CD14-positive monocyte (primary cell): Measurements from ENCODE around the gene CFC1. TPM values are rescaled to one million over a fixed set of nuclear protein-coding genes. Genes with fewer than 3 reads are reported as not detected.
"Not testable (repeated sequence)": the region's sequence is repeated elsewhere in the genome, so short reads cannot be mapped to it uniquely, and the experiment has no call there.

Experiments
- DNase-seq, 3 donors: peaks; one replicate each; pipeline ENCODE4 v3.0.0-alpha.2; 2011 to 2022
- H2AFZ ChIP-seq: 2 replicates; pipeline ENCODE4 v1.6.0; 2012; ENCODE audit warnings: mild to moderate bottlenecking, low read depth, low read length, inconsistent platforms; ENCODE audit not compliant: insufficient read depth, poor library complexity, severe bottlenecking
- H3K27ac ChIP-seq, 2 donors: 1 replicate in 1 of 2; 2 replicates in 1 of 2; pipeline ENCODE4 v1.5.1; 2012 to 2013; ENCODE audit warnings: low read length in 2 of 2, control low read depth in 1 of 2, inconsistent platforms in 1 of 2, low read depth in 1 of 2, mild to moderate bottlenecking in 1 of 2
- H3K27me3 ChIP-seq, 2 donors: one replicate each; pipeline versions ENCODE4 v1.6.0 to v1.6.1; 2011 to 2013; ENCODE audit warnings: low read length in 2 of 2; ENCODE audit not compliant: control insufficient read depth in 2 of 2, insufficient read depth in 2 of 2
- H3K36me3 ChIP-seq, 2 donors: replicated peaks in 1 of 2; 1 replicate in 1 of 2; 2 replicates in 1 of 2; pipeline versions ENCODE4 v1.5.1 to v1.6.1; 2012 to 2013; ENCODE audit warnings: low read length in 2 of 2, control low read depth in 1 of 2, inconsistent platforms in 1 of 2, mild to moderate bottlenecking in 1 of 2; ENCODE audit not compliant: insufficient read depth in 2 of 2, control insufficient read depth in 1 of 2
- H3K4me1 ChIP-seq, 2 donors: 1 replicate in 1 of 2; 2 replicates in 1 of 2; pipeline versions ENCODE4 v1.5.1 to v1.6.1; 2012 to 2013; ENCODE audit warnings: low read length in 2 of 2, control low read depth in 1 of 2, inconsistent platforms in 1 of 2, mild to moderate bottlenecking in 1 of 2, moderate library complexity in 1 of 2; ENCODE audit not compliant: insufficient read depth in 2 of 2, control insufficient read depth in 1 of 2
- H3K4me2 ChIP-seq: replicated peaks from 2 replicates; pipeline ENCODE3; 2012; ENCODE audit warnings: low read length, moderate library complexity, mild to moderate bottlenecking; ENCODE audit not compliant: poor library complexity, severe bottlenecking; ENCODE audit errors: extremely low read depth
- H3K4me3 ChIP-seq, 3 experiments: fragments of 200-600 bp in 1 of 3; sonication (generic) in 1 of 3; replicated peaks in 1 of 3; 1 replicate in 2 of 3; 2 replicates in 1 of 3; pipeline ENCODE4 v1.5.1; 2011 to 2013; ENCODE audit warnings: low read length in 3 of 3, mild to moderate bottlenecking in 3 of 3, control low read depth in 2 of 3, low read depth in 2 of 3, inconsistent platforms in 1 of 3, moderate library complexity in 1 of 3
- H3K79me2 ChIP-seq: 2 replicates; pipeline ENCODE4 v1.6.0; 2012; ENCODE audit warnings: mild to moderate bottlenecking, control low read depth, inconsistent platforms, low read length, moderate library complexity; ENCODE audit not compliant: insufficient read depth
- H3K9ac ChIP-seq: 2 replicates; pipeline ENCODE4 v1.6.0; 2017; ENCODE audit warnings: low read length, mild to moderate bottlenecking; ENCODE audit not compliant: insufficient read depth, poor library complexity, severe bottlenecking
- H3K9me3 ChIP-seq, 2 donors: replicated peaks in 1 of 2; 1 replicate in 1 of 2; 2 replicates in 1 of 2; pipeline versions ENCODE4 v1.5.1 to v1.6.1; 2012 to 2013; ENCODE audit warnings: low read length in 2 of 2, control low read depth in 1 of 2; ENCODE audit not compliant: control insufficient read depth in 1 of 2, insufficient read depth in 1 of 2
- H4K20me1 ChIP-seq: 2 replicates; pipeline ENCODE4 v1.6.0; 2012; ENCODE audit warnings: mild to moderate bottlenecking, low read length, control low read depth, moderate library complexity; ENCODE audit not compliant: insufficient read depth
- H3K27ac Mint-ChIP-seq, 7 donors: one replicate each; pipeline ENCODE4 v1.8.0; 2020; ENCODE audit warnings: mild to moderate bottlenecking in 7 of 7, mixed read lengths in 7 of 7, moderate library complexity in 6 of 7, inconsistent platforms in 2 of 7
- H3K27me3 Mint-ChIP-seq, 3 donors: one replicate each; pipeline ENCODE4 v1.8.0; 2021 to 2022; ENCODE audit warnings: low read depth in 3 of 3, mild to moderate bottlenecking in 3 of 3, mixed read lengths in 3 of 3, moderate library complexity in 3 of 3, inconsistent platforms in 1 of 3
- H3K36me3 Mint-ChIP-seq, 2 donors: one replicate each; pipeline ENCODE4 v1.8.0; 2020; ENCODE audit warnings: mixed read lengths in 2 of 2, inconsistent platforms in 1 of 2, mild to moderate bottlenecking in 1 of 2
- H3K4me1 Mint-ChIP-seq: one replicate; pipeline ENCODE4 v1.8.0; 2020; ENCODE audit warnings: mild to moderate bottlenecking, mixed read lengths
- H3K4me3 Mint-ChIP-seq, 2 donors: one replicate each; pipeline ENCODE4 v1.8.0; 2020; ENCODE audit warnings: mild to moderate bottlenecking in 2 of 2, mixed read lengths in 2 of 2, moderate library complexity in 1 of 2
- H3K9me3 Mint-ChIP-seq, 7 donors: one replicate each; pipeline ENCODE4 v1.8.0; 2020 to 2022; ENCODE audit warnings: mixed read lengths in 7 of 7, mild to moderate bottlenecking in 6 of 7, moderate library complexity in 6 of 7, inconsistent platforms in 2 of 7
- WGBS: methylation state at CpG from one replicate; pipeline ENCODE4 v1.1.5; 2013; ENCODE audit warnings: missing lambda C conversion rate; ENCODE audit not compliant: insufficient coverage; 5-methylcytosine and 5-hydroxymethylcytosine counted together
- intact Hi-C, 2 donors: fragments of 100-400 bp; cut with micrococcal nuclease; formaldehyde crosslinking; loops; one replicate each; pipeline versions ENCODE4 v1.15.0 to v1.15.1; 2023
- polyA minus RNA-seq: library from RNA; depleted of rRNA, polyadenylated mRNA; stranded (reverse); fragments of >200 nt; gene quantifications from 2 replicates; pipeline ENCODE4 v1.2.3, GENCODE V29; 2012
- polyA plus RNA-seq, 3 donors: library from polyadenylated mRNA; depleted of rRNA in 1 of 3; unstranded in 2 of 3; stranded (reverse) in 1 of 3; fragments of 300-500 nt in 2 of 3; fragments of >200 nt in 1 of 3; fragmentation: Illumina TruSeq in 2 of 3; gene quantifications; 1 replicate in 2 of 3; 2 replicates in 1 of 3; pipeline ENCODE4 v1.2.3, GENCODE V29; 2012 to 2021
- total RNA-seq, 12 experiments: library from RNA in 1 of 12; stranded (reverse) in 1 of 12; fragments of 120-200 nt in 1 of 12; gene quantifications; one replicate each; pipeline ENCODE4 v1.2.4 and lab custom pipeline; 2013 to 2026; ENCODE audit warnings: mixed read lengths in 6 of 12, inconsistent platforms in 1 of 12

CFC1 gene
- total RNA-seq (2013): not detected
- polyA plus RNA-seq: not detected
- not detected in 2 replicates for polyA minus RNA-seq
- total RNA-seq (lab: John Stamatoyannopoulos, UW): 0 to 0.15 (median 0) reads per million in 11 experiments

DNA sequence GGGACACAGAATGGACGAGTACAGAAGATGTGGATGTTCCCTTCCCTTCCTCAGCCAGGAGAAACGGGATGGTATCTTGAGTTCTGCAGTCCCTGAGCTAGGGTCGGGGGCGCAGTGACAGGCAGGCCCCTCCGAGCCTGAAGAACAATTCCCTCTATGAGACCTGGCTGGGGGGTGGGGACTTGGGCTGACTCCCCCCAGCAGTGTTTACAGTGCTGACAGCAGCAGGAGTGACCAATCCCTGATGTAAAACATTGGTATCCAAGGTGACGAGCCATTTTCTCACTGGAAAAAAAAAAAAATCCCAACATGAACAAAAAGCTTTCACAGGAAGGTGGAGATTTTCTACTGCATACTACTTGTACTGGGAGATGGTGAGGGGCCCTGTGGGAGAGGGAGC, at the start of gene CFC1:
Gene CFC1, minus strand, starts transcription at position 183 of the 400 bp plus-strand sequence. CDS start 288 bp downstream, outside the sequence.
- H3K9me3 ChIP-seq, H3K4me1 ChIP-seq, H3K9me3 Mint-ChIP-seq, H3K27ac Mint-ChIP-seq, H3K36me3 Mint-ChIP-seq, intact Hi-C loops, H3K4me1 Mint-ChIP-seq, H3K4me3 Mint-ChIP-seq, H3K36me3 ChIP-seq, H3K27ac ChIP-seq, H2AFZ ChIP-seq, H3K27me3 ChIP-seq, H3K79me2 ChIP-seq, H4K20me1 ChIP-seq, H3K4me3 ChIP-seq, DNase-seq, H3K4me2 ChIP-seq, H3K9ac ChIP-seq: not testable (repeated sequence)
- WGBS: no CpG with 5 or more reads among the region's 6 CpGs
- peaks cover 8 to 17% (median 11%) of the 10 kb centered on the region in 3 donors for H3K27me3 Mint-ChIP-seq

DNA sequence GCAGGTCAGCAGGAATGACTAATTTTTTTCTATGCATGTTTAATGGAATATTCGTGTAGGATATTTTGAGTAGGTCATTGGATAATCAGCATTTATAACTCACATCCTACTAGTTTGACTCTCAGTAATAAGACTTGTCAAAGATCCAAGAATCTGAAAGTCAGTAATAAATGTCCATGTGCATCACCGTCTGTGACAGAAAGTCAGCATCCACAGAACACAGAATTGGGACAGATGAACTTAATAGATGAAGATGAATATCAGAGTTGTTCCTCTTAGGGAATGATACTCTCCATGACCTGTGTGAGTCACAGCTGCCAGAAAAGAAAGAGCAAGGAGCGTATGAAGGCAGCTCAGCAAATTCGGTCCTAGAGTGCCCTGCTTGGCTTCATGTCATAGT, 42.3 kb upstream of the CFC1 start:
- H4K20me1 ChIP-seq, DNase-seq, H3K4me1 ChIP-seq, intact Hi-C loops, H3K9ac ChIP-seq, H3K9me3 ChIP-seq, H3K79me2 ChIP-seq, H3K27ac ChIP-seq, H3K4me3 ChIP-seq, H3K27me3 ChIP-seq, H3K27me3 Mint-ChIP-seq, H3K4me1 Mint-ChIP-seq, H3K4me3 Mint-ChIP-seq, H3K27ac Mint-ChIP-seq, H3K36me3 Mint-ChIP-seq, H3K4me2 ChIP-seq, H3K9me3 Mint-ChIP-seq, H3K36me3 ChIP-seq, H2AFZ ChIP-seq: not testable (repeated sequence)
- WGBS: no CpG with 5 or more reads among the region's 4 CpGs

DNA sequence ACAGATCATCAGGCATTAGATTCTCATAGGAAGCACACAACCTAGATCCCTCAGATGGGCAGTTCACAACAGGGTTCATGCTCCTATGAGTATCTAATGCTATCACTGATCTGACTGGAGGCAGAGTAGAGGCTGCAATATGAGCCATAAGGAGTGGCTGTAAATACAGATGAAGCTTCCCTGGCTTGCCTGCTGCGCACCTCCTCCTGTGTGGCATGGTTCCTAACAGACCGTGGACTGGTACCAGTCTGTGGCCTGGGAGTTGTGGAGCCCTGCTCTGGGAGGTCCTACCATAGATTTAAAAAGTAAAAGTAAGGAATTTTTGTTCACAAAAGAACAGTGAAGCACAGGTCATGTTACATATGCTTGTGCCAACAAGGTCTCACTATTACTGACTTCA, 39.6 kb upstream of the CFC1 start:
- H4K20me1 ChIP-seq, H3K9me3 ChIP-seq, intact Hi-C loops, H3K9ac ChIP-seq, H3K27me3 ChIP-seq, H3K4me3 Mint-ChIP-seq, H3K9me3 Mint-ChIP-seq, H3K4me2 ChIP-seq, H3K4me3 ChIP-seq, H3K4me1 ChIP-seq, H3K36me3 Mint-ChIP-seq, H3K79me2 ChIP-seq, H3K27ac Mint-ChIP-seq, DNase-seq, H2AFZ ChIP-seq, H3K27ac ChIP-seq, H3K36me3 ChIP-seq, H3K4me1 Mint-ChIP-seq, H3K27me3 Mint-ChIP-seq: not testable (repeated sequence)
- WGBS: no CpG with 5 or more reads among the region's 2 CpGs

DNA sequence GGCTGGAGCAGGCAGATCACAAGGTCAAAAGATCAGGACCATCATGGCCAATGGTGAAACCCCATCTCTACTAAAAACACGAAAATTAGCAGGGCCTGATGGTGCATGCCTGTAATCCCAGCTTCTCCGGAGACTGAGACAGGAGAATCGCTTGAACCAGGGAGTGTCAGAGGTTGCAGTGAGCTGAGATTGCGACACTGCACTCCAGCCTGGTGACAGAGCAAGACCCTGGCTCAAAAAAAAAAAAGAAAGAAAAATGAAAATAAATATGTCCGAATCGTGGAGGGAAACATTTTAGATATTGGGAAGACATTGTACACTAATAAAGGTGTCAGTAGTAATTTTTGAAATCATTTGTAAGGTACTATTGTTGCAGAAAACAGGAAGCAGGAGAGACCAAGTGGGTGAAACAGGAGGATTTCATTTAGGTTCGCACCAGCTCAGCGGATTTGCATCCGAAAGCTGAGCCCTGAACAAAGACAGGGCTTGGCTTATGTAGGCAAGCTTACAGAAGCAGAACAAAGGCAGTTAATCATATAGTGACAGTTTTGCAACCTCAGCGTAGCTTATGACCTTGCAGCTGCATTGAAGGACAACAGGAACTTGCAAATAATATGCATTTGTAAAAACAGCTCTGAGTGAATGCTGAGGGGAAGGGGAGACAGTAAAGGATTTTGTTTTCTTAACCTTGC, 29.6 kb upstream of the CFC1 start:
- H2AFZ ChIP-seq, H3K4me3 ChIP-seq, DNase-seq, H3K4me1 ChIP-seq, H3K27ac ChIP-seq, H3K4me2 ChIP-seq, H3K9me3 Mint-ChIP-seq, H3K27me3 ChIP-seq, H3K9me3 ChIP-seq, H3K9ac ChIP-seq, H3K27ac Mint-ChIP-seq, H3K4me3 Mint-ChIP-seq, H3K79me2 ChIP-seq, H3K4me1 Mint-ChIP-seq, H3K36me3 Mint-ChIP-seq, H3K27me3 Mint-ChIP-seq, H3K36me3 ChIP-seq, intact Hi-C loops, H4K20me1 ChIP-seq: not testable (repeated sequence)
- WGBS: 92% methylated on average over 5 of the region's 10 CpGs
